Adrenal gland (tissue), 12 donors: ENCODE measurements around the gene FCF1. TPM values are rescaled to one million over a fixed set of nuclear protein-coding genes. Genes with fewer than 3 reads are reported as not detected.
A peak's percentile ranks its signal among the peaks of the same experiment; 100 is the strongest.

ENCODE experiments used
- DNase-seq, 7 donors: peaks; one replicate each; pipeline ENCODE4 v3.0.0-alpha.2; 2019 to 2020
- H3K27ac ChIP-seq, 5 donors: fragments of 200-600 bp; sonication (generic) in 4 of 5; 1 replicate in 3 of 5; 2 replicates in 2 of 5; pipeline versions ENCODE4 v1.5.1 to v1.8.0; 2016 to 2020; ENCODE audit warnings: mild to moderate bottlenecking in 1 of 5
- H3K27me3 ChIP-seq: fragments of 200-600 bp; 2 replicates; pipeline ENCODE4 v1.8.0; 2021
- H3K36me3 ChIP-seq, 2 donors: fragments of 200-600 bp; replicated peaks in 1 of 2; 1 replicate in 1 of 2; 2 replicates in 1 of 2; pipeline versions ENCODE4 v1.5.1 to v1.8.0; 2018 to 2022
- H3K4me1 ChIP-seq, 2 donors: fragments of 200-600 bp; replicated peaks in 1 of 2; 1 replicate in 1 of 2; 2 replicates in 1 of 2; pipeline versions ENCODE4 v1.5.1 to v1.8.0; 2018 to 2021
- H3K4me3 ChIP-seq, 4 donors: fragments of 200-600 bp; sonication (generic) in 3 of 4; one replicate each; pipeline ENCODE4 v1.5.1; 2016 to 2018
- H3K9me3 ChIP-seq, 3 donors: fragments of 200-600 bp; sonication (generic) in 1 of 3; replicated peaks in 1 of 3; 1 replicate in 2 of 3; 2 replicates in 1 of 3; pipeline versions ENCODE4 v1.5.1 to v1.8.0; 2016 to 2021
- POLR2A ChIP-seq, 2 donors: fragments of 450-650 bp; IDR thresholded peaks; one replicate each; pipeline ENCODE4 v1.6.1; 2017; ENCODE audit warnings: antibody characterized with exemption in 2 of 2, mild to moderate bottlenecking in 2 of 2, moderate library complexity in 1 of 2
- WGBS, 4 donors: extraction: QIAGEN DNeasy Blood & Tissue Kit in 2 of 4; methylation state at CpG; one replicate each; pipeline versions ENCODE4 v1.1.5 to v1.1.7; 2013 to 2017; 5-methylcytosine and 5-hydroxymethylcytosine counted together
- intact Hi-C, 2 donors: fragments of 100-400 bp; cut with DNase I; formaldehyde crosslinking; loops; one replicate each; pipeline versions ENCODE4 v1.14.1 to v1.15.0; 2022 to 2023
- polyA plus RNA-seq, 3 donors: library from polyadenylated mRNA; stranded (reverse); fragments of 200-250 nt in 2 of 3; fragments of 350-450 nt in 1 of 3; fragmentation: Illumina TruSeq in 1 of 3; extraction: RNeasy Lipid Tissue Mini Kit (QIAGEN cat#74804) in 1 of 3; gene quantifications; one replicate each; pipeline ENCODE4 v1.2.3, GENCODE V29; 2013 to 2014
- total RNA-seq, 9 donors: library from RNA; depleted of rRNA in 4 of 9; stranded (reverse); fragments of >200 nt in 4 of 9; fragments of 120-200 nt in 1 of 9; fragmentation: NEBNext Ultra II Directional in 1 of 9; extraction: Animal tissue kit (Norgen Biotek cat#: 25700) in 1 of 9; gene quantifications; one replicate each; pipeline versions ENCODE4 v1.1.0 to v1.2.4, GENCODE V29; 2013 to 2023
- TF ChIP-seq, protein P1 (sequence below), 6 experiments: fragments of 450-650 bp in 4 of 6; fragments of 200-600 bp in 2 of 6; sonication (generic) in 1 of 6; IDR thresholded peaks; 1 replicate in 5 of 6; 2 replicates in 1 of 6; pipeline versions ENCODE4 v1.5.1 to v1.8.0; 2016 to 2021; ENCODE audit warnings: antibody characterized with exemption in 6 of 6, mild to moderate bottlenecking in 2 of 6, moderate library complexity in 1 of 6
- donor health status: healthy with polysubstance abuse.
- donor health status: Bipolar disorder and iron deficiency.
- donor health status: DM: yes; HTN: yes; CAD: no.
- donor health status: DM: no; HTN: no; CAD: no.
- donor health status: DM: no; HTN: no; CAD: no.
- donor health status: DM: yes; HTN: yes; CAD: no.

FCF1 gene
- total and polyA plus RNA-seq, 12 donors = 2.9 to 61.4 (median 35.3) TPM

DNA sequence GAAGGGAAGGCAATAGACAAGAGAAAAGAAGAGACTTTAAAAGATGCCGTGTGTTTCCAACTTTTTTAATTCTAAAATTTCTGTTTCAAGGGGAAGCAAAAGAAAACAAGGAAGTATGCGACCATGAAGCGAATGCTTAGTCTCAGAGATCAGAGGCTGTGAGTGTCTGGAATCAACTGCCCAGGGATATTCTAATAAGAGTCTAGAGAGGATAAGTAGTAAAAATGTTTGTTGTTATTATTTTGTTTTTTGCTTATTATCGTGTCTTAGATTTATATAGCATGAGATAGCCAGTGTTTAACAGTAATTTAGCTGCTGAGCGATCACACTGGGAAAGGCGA, 421 bp downstream of the FCF1 start:
- peak overlapping the region; percentile 3 to 90 (median 71) for H3K27ac ChIP-seq
- 10 to 16% (median 12%) methylated on average over 6 of the region's 6 CpGs for WGBS, 4 donors
- H3K4me1 ChIP-seq = peaks cover 4 to 47% of the 10 kb centered on the region in 2 donors
- intact Hi-C loops = no loop called here
- TF ChIP-seq, protein P1, sequence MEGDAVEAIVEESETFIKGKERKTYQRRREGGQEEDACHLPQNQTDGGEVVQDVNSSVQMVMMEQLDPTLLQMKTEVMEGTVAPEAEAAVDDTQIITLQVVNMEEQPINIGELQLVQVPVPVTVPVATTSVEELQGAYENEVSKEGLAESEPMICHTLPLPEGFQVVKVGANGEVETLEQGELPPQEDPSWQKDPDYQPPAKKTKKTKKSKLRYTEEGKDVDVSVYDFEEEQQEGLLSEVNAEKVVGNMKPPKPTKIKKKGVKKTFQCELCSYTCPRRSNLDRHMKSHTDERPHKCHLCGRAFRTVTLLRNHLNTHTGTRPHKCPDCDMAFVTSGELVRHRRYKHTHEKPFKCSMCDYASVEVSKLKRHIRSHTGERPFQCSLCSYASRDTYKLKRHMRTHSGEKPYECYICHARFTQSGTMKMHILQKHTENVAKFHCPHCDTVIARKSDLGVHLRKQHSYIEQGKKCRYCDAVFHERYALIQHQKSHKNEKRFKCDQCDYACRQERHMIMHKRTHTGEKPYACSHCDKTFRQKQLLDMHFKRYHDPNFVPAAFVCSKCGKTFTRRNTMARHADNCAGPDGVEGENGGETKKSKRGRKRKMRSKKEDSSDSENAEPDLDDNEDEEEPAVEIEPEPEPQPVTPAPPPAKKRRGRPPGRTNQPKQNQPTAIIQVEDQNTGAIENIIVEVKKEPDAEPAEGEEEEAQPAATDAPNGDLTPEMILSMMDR (IDR thresholded peaks at IDR 0.05) = no peak
- no peak for TF ChIP-seq POLR2A (IDR thresholded peaks at IDR 0.05)
- H3K27me3 ChIP-seq = no peaks in the 10 kb centered on the region
- H3K36me3 ChIP-seq = peaks cover 0 to 35% of the 10 kb centered on the region in 2 donors
- no peak for DNase-seq
- peak overlapping the region; percentile 6 to 89 (median 58) for H3K4me3 ChIP-seq
- no peaks in the 10 kb centered on the region for H3K9me3 ChIP-seq

DNA sequence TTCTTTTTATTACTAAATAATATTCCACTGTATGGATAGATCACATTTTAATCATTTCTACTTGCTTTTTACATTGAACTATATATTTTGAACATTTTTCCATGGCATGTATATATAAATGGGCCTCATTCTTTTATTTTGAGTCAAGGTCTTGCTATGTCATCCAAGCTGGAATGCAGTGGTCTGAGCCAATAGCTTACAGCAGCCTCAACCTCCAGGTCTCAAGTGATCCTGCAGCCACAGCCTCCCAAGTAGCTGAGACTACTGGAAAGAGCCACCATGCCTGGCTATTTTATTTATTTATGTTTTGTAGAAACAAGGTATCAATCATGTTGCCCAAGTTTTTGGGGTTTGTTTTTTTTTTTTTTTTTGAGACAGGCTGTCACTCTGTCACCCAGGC, 7.6 kb downstream of the FCF1 start:
- intact Hi-C loops = no loop called here
- Histone ChIP-seq H3K9me3 (no peaks in the 10 kb centered on the region), H3K27me3 (no peaks in the 10 kb centered on the region), H3K27ac (no peak overlapping the region), H3K4me3 (no peak overlapping the region), H3K36me3 (peaks cover 0 to 55% of the 10 kb centered on the region in 2 donors), H3K4me1 (no peaks in the 10 kb centered on the region)
- DNase-seq = no peak
- no peak for TF ChIP-seq POLR2A (IDR thresholded peaks at IDR 0.05)
- TF ChIP-seq, protein P1 (IDR thresholded peaks at IDR 0.05) = no peak

DNA sequence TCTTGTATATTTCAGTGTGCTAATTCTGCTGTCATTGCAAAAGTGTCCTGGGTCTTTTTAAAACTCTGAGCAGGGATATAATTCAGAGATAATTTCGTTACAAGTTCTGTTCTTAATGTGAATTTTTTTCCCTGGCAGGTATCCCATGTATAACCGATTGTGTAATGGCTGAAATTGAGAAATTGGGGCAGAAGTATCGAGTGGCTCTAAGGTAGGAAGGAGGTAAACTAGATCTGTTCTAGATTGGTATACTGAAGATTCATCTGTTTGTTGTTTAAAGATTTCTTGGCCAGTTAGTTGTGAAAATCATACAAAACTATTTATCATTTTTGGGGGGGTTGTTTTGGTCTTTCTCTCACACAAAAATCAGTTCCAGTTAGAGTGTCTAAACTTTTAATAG, 10.2 kb downstream of the FCF1 start:
- no peak for TF ChIP-seq POLR2A (IDR thresholded peaks at IDR 0.05)
- TF ChIP-seq, protein P1 (IDR thresholded peaks at IDR 0.05) = no peak
- peaks cover 0 to 30% of the 10 kb centered on the region in 2 donors for H3K36me3 ChIP-seq
- intact Hi-C loops = no loop called here

DNA sequence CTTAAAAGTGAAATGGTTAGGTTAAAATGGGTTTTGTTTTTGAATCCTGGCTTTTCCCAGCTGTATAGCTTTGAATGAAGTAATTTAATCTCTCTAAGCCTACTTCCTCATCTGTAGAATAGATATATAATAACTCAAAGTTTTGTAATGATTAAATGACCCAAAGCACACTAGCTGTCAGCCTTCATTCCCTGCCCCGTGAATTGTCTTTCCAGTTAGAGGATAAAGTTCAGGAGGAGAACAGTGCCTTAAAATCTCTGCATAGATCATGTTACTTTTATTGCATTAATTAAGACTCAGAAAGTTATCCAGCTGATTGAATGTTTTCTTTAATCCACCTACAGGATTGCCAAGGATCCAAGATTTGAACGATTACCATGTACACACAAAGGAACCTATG, 19.4 kb downstream of the FCF1 start:
- intact Hi-C loops = no loop called here
- Histone ChIP-seq H3K36me3 (peaks cover 0 to 47% of the 10 kb centered on the region in 2 donors), H3K4me3 (no peak overlapping the region), H3K27ac (no peak overlapping the region), H3K9me3 (no peaks in the 10 kb centered on the region), H3K4me1 (no peaks in the 10 kb centered on the region), H3K27me3 (no peaks in the 10 kb centered on the region)
- no peak for DNase-seq
- TF ChIP-seq POLR2A (IDR thresholded peaks at IDR 0.05) = no peak
- TF ChIP-seq, protein P1 (IDR thresholded peaks at IDR 0.05) = no peak
- 91 to 98% (median 93%) methylated on average over 2 of the region's 2 CpGs for WGBS, 4 donors

More for the DNA sequence above, 10.2 kb downstream of the FCF1 start:
- 67 to 81% (median 73%) methylated on average over 3 of the region's 3 CpGs for WGBS, 4 donors
- no peak overlapping the region for H3K4me3 ChIP-seq
- H3K9me3 ChIP-seq = no peaks in the 10 kb centered on the region
- no peak for DNase-seq
- H3K27ac ChIP-seq = no peak overlapping the region
- H3K4me1 ChIP-seq = no peaks in the 10 kb centered on the region
- no peaks in the 10 kb centered on the region for H3K27me3 ChIP-seq
